H1 (cell line): ENCODE results near the gene SNX32. TPM values are rescaled to one million over a fixed set of nuclear protein-coding genes. Genes with fewer than 3 reads are reported as not detected.

ENCODE experiments used
- CTCF ChIA-PET: fragments of 300-600 bp; sonication (Branson Sonifier 250); formaldehyde crosslinking; loops from one replicate; lab custom pipeline; 2021; ENCODE audit not compliant: partially characterized antibody; lab: Charles Lee
- POLR2A ChIA-PET: fragments of 300-600 bp; sonication (Branson Sonifier 250); formaldehyde crosslinking; loops from one replicate; lab custom pipeline; 2021; ENCODE audit warnings: inconsistent platforms; ENCODE audit not compliant: partially characterized antibody; lab: Charles Lee
- DNase-seq, 2 experiments: peaks; one replicate each; pipeline versions ENCODE4 v3.0.0 to v3.0.0-alpha.2; 2010 to 2022; ENCODE audit warnings: low spot score in 2 of 2, low read depth in 1 of 2, mixed read lengths in 1 of 2
- FAIRE-seq: peaks from 2 replicates; lab custom pipeline; 2011; peaks lifted over from hg19 to GRCh38; lab: Jason Lieb, UNC
- H2AFZ ChIP-seq: 2 replicates; pipeline ENCODE4 v1.8.1; 2012; ENCODE audit warnings: low read length, inconsistent platforms
- H2AK5ac ChIP-seq: 2 replicates; pipeline ENCODE4 v1.6.1; 2013; ENCODE audit warnings: low read depth, low read length
- H2BK120ac ChIP-seq: replicated peaks from 2 replicates; pipeline ENCODE3; 2013; ENCODE audit warnings: low read depth, low read length, inconsistent platforms
- H2BK12ac ChIP-seq: 2 replicates; pipeline ENCODE4 v1.6.1; 2013; ENCODE audit warnings: low read depth, low read length
- H2BK15ac ChIP-seq: 2 replicates; pipeline ENCODE4 v1.6.1; 2013; ENCODE audit warnings: low read length
- H2BK20ac ChIP-seq: 2 replicates; pipeline ENCODE4 v1.6.1; 2013; ENCODE audit warnings: low read length
- H2BK5ac ChIP-seq: 2 replicates; pipeline ENCODE4 v1.6.1; 2013; ENCODE audit warnings: low read depth, low read length
- H3K14ac ChIP-seq: 2 replicates; pipeline ENCODE4 v1.6.1; 2013; ENCODE audit warnings: inconsistent platforms; ENCODE audit not compliant: insufficient read length
- H3K18ac ChIP-seq: 2 replicates; pipeline ENCODE4 v1.6.1; 2013; ENCODE audit warnings: low read length; ENCODE audit errors: extremely low read depth
- H3K23ac ChIP-seq: 2 replicates; pipeline ENCODE4 v1.6.1; 2013; ENCODE audit warnings: inconsistent platforms; ENCODE audit not compliant: insufficient read length
- H3K23me2 ChIP-seq: 2 replicates; pipeline ENCODE4 v1.6.1; 2013; ENCODE audit warnings: low read depth, low read length
- H3K27ac ChIP-seq: 2 replicates; pipeline ENCODE4 v1.6.1; 2011; ENCODE audit warnings: low read depth, low read length, inconsistent platforms
- H3K27me3 ChIP-seq, 4 experiments: replicated peaks in 1 of 4; 1 replicate in 1 of 4; 2 replicates in 3 of 4; pipeline versions ENCODE4 v1.6.1 to v1.8.1; 2011 to 2013; ENCODE audit warnings: low read length in 3 of 4, mild to moderate bottlenecking in 3 of 4, inconsistent platforms in 2 of 4, mixed read lengths in 2 of 4, moderate library complexity in 1 of 4; ENCODE audit not compliant: control insufficient read depth in 3 of 4, insufficient read depth in 3 of 4; ENCODE audit errors: extremely low read depth in 1 of 4
- H3K36me3 ChIP-seq, 4 experiments: 2 replicates each; pipeline versions ENCODE4 v1.6.1 to v1.8.1; 2011 to 2013; ENCODE audit warnings: mild to moderate bottlenecking in 4 of 4, low read length in 3 of 4, moderate library complexity in 2 of 4, control low read depth in 1 of 4, inconsistent platforms in 1 of 4; ENCODE audit not compliant: insufficient read depth in 4 of 4, control insufficient read depth in 2 of 4
- H3K4ac ChIP-seq: replicated peaks from 2 replicates; pipeline ENCODE3; 2013; ENCODE audit warnings: low read length, low read depth, mixed read lengths, inconsistent platforms; ENCODE audit not compliant: insufficient read length
- H3K4me1 ChIP-seq, 4 experiments: replicated peaks in 1 of 4; 1 replicate in 1 of 4; 2 replicates in 3 of 4; pipeline versions ENCODE4 v1.6.1 to v1.8.1; 2011 to 2013; ENCODE audit warnings: low read length in 3 of 4, inconsistent platforms in 2 of 4, mixed read lengths in 1 of 4; ENCODE audit not compliant: insufficient read depth in 4 of 4, control insufficient read depth in 3 of 4
- H3K4me2 ChIP-seq, 2 experiments: 2 replicates each; pipeline versions ENCODE4 v1.6.1 to v1.8.1; 2011 to 2013; ENCODE audit warnings: low read depth in 2 of 2, low read length in 2 of 2, control low read depth in 1 of 2, inconsistent platforms in 1 of 2, mild to moderate bottlenecking in 1 of 2; ENCODE audit not compliant: insufficient read depth in 1 of 2
- H3K4me3 ChIP-seq, 4 experiments: fragments of 200-600, 300-600 bp in 1 of 4; sonication (generic), shearing (Covaris generic), sonication (Bioruptor Twin) in 1 of 4; 2 replicates each; pipeline versions ENCODE4 v1.5.1 to v1.8.1; 2011 to 2016; ENCODE audit warnings: low read length in 4 of 4, low read depth in 3 of 4, control low read depth in 2 of 4, inconsistent platforms in 2 of 4, mild to moderate bottlenecking in 2 of 4, mixed read lengths in 1 of 4, moderate library complexity in 1 of 4; ENCODE audit not compliant: insufficient read depth in 2 of 4; ENCODE audit errors: extremely low read depth in 1 of 4
- H3K56ac ChIP-seq: replicated peaks from 2 replicates; pipeline ENCODE3; 2013; ENCODE audit warnings: low read depth, mild to moderate bottlenecking, mixed read lengths, low read length, inconsistent platforms; ENCODE audit not compliant: insufficient read length
- H3K79me1 ChIP-seq: 2 replicates; pipeline ENCODE4 v1.6.1; 2013; ENCODE audit warnings: low read depth, low read length, control low read depth
- H3K79me2 ChIP-seq, 2 experiments: 2 replicates each; pipeline versions ENCODE4 v1.6.1 to v1.8.1; 2012 to 2013; ENCODE audit warnings: low read length in 2 of 2, mild to moderate bottlenecking in 2 of 2, inconsistent platforms in 1 of 2; ENCODE audit not compliant: insufficient read depth in 2 of 2, control insufficient read depth in 1 of 2
- H3K9ac ChIP-seq, 4 experiments: replicated peaks in 1 of 4; 1 replicate in 1 of 4; 2 replicates in 3 of 4; pipeline versions ENCODE4 v1.6.1 to v1.8.1; 2011 to 2013; ENCODE audit warnings: low read depth in 3 of 4, low read length in 3 of 4, control low read depth in 2 of 4, mild to moderate bottlenecking in 2 of 4, moderate library complexity in 2 of 4, inconsistent platforms in 1 of 4; ENCODE audit errors: extremely low read depth in 1 of 4
- H3K9me3 ChIP-seq, 2 experiments: 2 replicates each; pipeline versions ENCODE4 v1.6.1 to v1.8.1; 2012 to 2013; ENCODE audit warnings: mild to moderate bottlenecking in 2 of 2, moderate library complexity in 2 of 2, control low read depth in 1 of 2, inconsistent platforms in 1 of 2, low read depth in 1 of 2, low read length in 1 of 2, mixed read lengths in 1 of 2; ENCODE audit not compliant: insufficient read depth in 2 of 2
- H4K20me1 ChIP-seq, 2 experiments: replicated peaks in 1 of 2; 2 replicates each; pipeline versions ENCODE3 to v1.8.1; 2011 to 2013; ENCODE audit warnings: inconsistent platforms in 2 of 2, low read length in 2 of 2, mild to moderate bottlenecking in 1 of 2; ENCODE audit not compliant: insufficient read depth in 2 of 2, control insufficient read depth in 1 of 2
- H4K5ac ChIP-seq: 2 replicates; pipeline ENCODE4 v1.6.1; 2013; ENCODE audit warnings: low read length, low read depth, mixed read lengths, inconsistent platforms; ENCODE audit not compliant: insufficient read length
- H4K8ac ChIP-seq: 2 replicates; pipeline ENCODE4 v1.8.0; 2013; ENCODE audit warnings: mild to moderate bottlenecking, moderate library complexity, low read length, inconsistent platforms; ENCODE audit not compliant: insufficient read depth; ENCODE audit errors: extremely low read depth
- H4K91ac ChIP-seq: replicated peaks from 2 replicates; pipeline ENCODE3; 2013; ENCODE audit warnings: low read length, mixed read lengths, inconsistent platforms; ENCODE audit not compliant: insufficient read length
- ATF2 ChIP-seq: IDR thresholded peaks from 2 replicates; pipeline ENCODE4 v1.6.1; 2012; ENCODE audit warnings: low read length, inconsistent platforms
- GABPA ChIP-seq: IDR thresholded peaks from 2 replicates; pipeline ENCODE4 v1.6.1; 2011; ENCODE audit warnings: mild to moderate bottlenecking, low read length, moderate library complexity, borderline replicate concordance; ENCODE audit not compliant: insufficient read depth
- PHF8 ChIP-seq: fragments of 200-600 bp; sonication (generic); conservative IDR thresholded peaks from 2 replicates; pipeline ENCODE4 v1.7.1; 2012; ENCODE audit warnings: low read depth, mild to moderate bottlenecking, inconsistent platforms, low read length, moderate library complexity
- SIX5 ChIP-seq: IDR thresholded peaks from 2 replicates; pipeline ENCODE4 v1.6.1; 2011; ENCODE audit warnings: mild to moderate bottlenecking, low read depth, low read length
- YY1 ChIP-seq: IDR thresholded peaks from 2 replicates; pipeline ENCODE4 v1.6.1; 2011; ENCODE audit warnings: low read depth, mild to moderate bottlenecking, low read length
- WGBS, 2 experiments: shearing (Covaris generic) in 1 of 2; methylation state at CpG; one replicate each; pipeline versions ENCODE4 v1.1.6 to v1.1.7; 2013 to 2015; ENCODE audit warnings: low lambda C conversion rate in 2 of 2, mixed read lengths in 2 of 2, inconsistent platforms in 1 of 2, low coverage in 1 of 2, missing lambda C conversion rate in 1 of 2; ENCODE audit not compliant: insufficient replicate concordance in 2 of 2, insufficient coverage in 1 of 2, insufficient read length in 1 of 2; ENCODE audit errors: extremely low coverage in 1 of 2, missing lambda C conversion rate in 1 of 2; 5-methylcytosine and 5-hydroxymethylcytosine counted together
- polyA plus RNA-seq, 7 experiments: library from polyadenylated mRNA; depleted of rRNA in 3 of 7; stranded (reverse) in 5 of 7; unstranded in 2 of 7; fragments of >200 nt in 5 of 7; fragments of 200-250 nt in 2 of 7; gene quantifications; 1 replicate in 5 of 7; 2 replicates in 1 of 7; 4 replicates in 1 of 7; pipeline versions ENCODE4 v1.2.1 to v1.2.3, GENCODE V29; 2011 to 2013; ENCODE audit warnings: missing spikeins in 2 of 7, mixed read lengths in 2 of 7
- total RNA-seq: library from RNA; stranded (reverse); fragmentation: NEBNext Ultra II Directional; extraction: Animal tissue kit (Norgen Biotek cat#: 25700); gene quantifications from 2 replicates; pipeline ENCODE4 v1.2.1, GENCODE V29; 2021

SNX32 gene
- total and polyA plus RNA-seq, 2 of the 8 experiments (the other 6 are each of a cell fraction or from before 2014, with no cell fraction given): 0.76 to 2.2 TPM

- H3K36me3 ChIP-seq: no peaks in the 10 kb centered on the region
- no peak overlapping the region for H2AK5ac ChIP-seq
- TF ChIP-seq YY1: no peak
- TF ChIP-seq GABPA: no peak
- TF ChIP-seq SIX5: no peak
- no peak for TF ChIP-seq PHF8
- TF ChIP-seq ATF2: no peak
- H3K56ac ChIP-seq: no peak overlapping the region
- H4K8ac ChIP-seq: no peak overlapping the region
- DNase-seq (no peak), FAIRE-seq (no peak)
- no peak overlapping the region for H3K4me2 ChIP-seq
- H3K27me3 ChIP-seq: no peaks in the 10 kb centered on the region; a peak in 1 of 7 replicates
- 94% methylated on average over 9 of the region's 9 CpGs; no CpG with 5 or more reads in 1 of the 2 experiments for WGBS, 2 experiments
- H3K14ac ChIP-seq: no peak overlapping the region
- no peaks in the 10 kb centered on the region for H3K23me2 ChIP-seq
- no peak overlapping the region for H2BK5ac ChIP-seq
- POLR2A ChIA-PET: interaction anchor here (0.6 to 2.5 kb wide), 7 partner anchors 9 to 808 kb away, joined by 3 to 7 read pairs (median 5); no protein-coding TSS in a partner anchor
- H4K5ac ChIP-seq: no peak overlapping the region
- H2AFZ ChIP-seq: no peak overlapping the region
- H3K4me3 ChIP-seq: no peak overlapping the region
- H3K4ac ChIP-seq: no peak overlapping the region
- no peak overlapping the region for H3K27ac ChIP-seq
- H2BK20ac ChIP-seq: no peak overlapping the region
- no peak overlapping the region for H2BK12ac ChIP-seq
- H3K9ac ChIP-seq: no peak overlapping the region
- H3K79me1 ChIP-seq: 0 out of 2 replicates have a peak, but pooled peaks cover under 1% of the 10 kb centered on the region
- H3K23ac ChIP-seq: no peak overlapping the region
- H3K79me2 ChIP-seq: no peaks in the 10 kb centered on the region
- H3K9me3 ChIP-seq: no peaks in the 10 kb centered on the region
- H4K20me1 ChIP-seq: no peaks in the 10 kb centered on the region
- H2BK120ac ChIP-seq: no peak overlapping the region
- CTCF ChIA-PET: interaction anchor here (0.6 to 6.1 kb wide), 13 partner anchors 8 to 90 kb away, joined by 3 to 43 read pairs (median 4); partner anchors contain the start of gene AP5B1
- H4K91ac ChIP-seq: no peak overlapping the region
- peaks cover 0 to 14% (median under 1%) of the 10 kb centered on the region in 4 experiments; a peak in 2 of 7 replicates for H3K4me1 ChIP-seq
- H2BK15ac ChIP-seq: no peak overlapping the region
- H3K18ac ChIP-seq: no peak overlapping the region
These were observed 30.9 kb upstream of the SNX32 start for GRCh38 chr11:65802841-65803240.
